Measurements from ENCODE around the gene EYA2.
"Not testable (repeated sequence)": the region's sequence is repeated elsewhere in the genome, so short reads cannot be mapped to it uniquely, and the experiment has no call there.

Gene EYA2

GRCh38 chr20:47152068-47152467, 257.4 kb downstream of the EYA2 start:
- DNase-seq: no peak

- DNase-seq: no peak
Observed at GRCh38 chr20:47154089-47154488, 259.4 kb downstream of the EYA2 start.

- DNase-seq: no peak
Observed at GRCh38 chr20:47156301-47157137, 261.9 kb downstream of the EYA2 start.

GRCh38 chr20:47159166-47159565, 264.5 kb downstream of the EYA2 start:
- DNase-seq: no peak

- no peak for DNase-seq
Observed at GRCh38 chr20:47160240-47160639, 265.6 kb downstream of the EYA2 start.

GRCh38 chr20:47160992-47161391, 266.3 kb downstream of the EYA2 start:
- DNase-seq: no peak

GRCh38 chr20:47161411-47161810, 266.8 kb downstream of the EYA2 start:
- no peak for DNase-seq

- no peak for DNase-seq
Observed at GRCh38 chr20:47164140-47164539, 269.5 kb downstream of the EYA2 start.

- DNase-seq: no peak
Observed at GRCh38 chr20:47165376-47165865, 270.8 kb downstream of the EYA2 start.

- no peak for DNase-seq
Observed at GRCh38 chr20:47167846-47168245, 273.2 kb downstream of the EYA2 start.

- DNase-seq: no peak
Observed at GRCh38 chr20:47172579-47172978, 277.9 kb downstream of the EYA2 start.

GRCh38 chr20:47173596-47174216, 279.1 kb downstream of the EYA2 start:
- DNase-seq: no peak

GRCh38 chr20:47174456-47175243, 280.0 kb downstream of the EYA2 start:
- no peak for DNase-seq

- DNase-seq: no peak
Observed at GRCh38 chr20:47175493-47175892, 280.9 kb downstream of the EYA2 start.

GRCh38 chr20:47176217-47176616, 281.6 kb downstream of the EYA2 start:
- DNase-seq: not testable (repeated sequence)

GRCh38 chr20:47178277-47178676, 283.6 kb downstream of the EYA2 start:
- no peak for DNase-seq

- no peak for DNase-seq
Observed at GRCh38 chr20:47178851-47179250, 284.2 kb downstream of the EYA2 start.

- no peak for DNase-seq
Observed at GRCh38 chr20:47179267-47179666, 284.6 kb downstream of the EYA2 start.

- DNase-seq: peak; percentile 9 to 44
Observed at GRCh38 chr20:47181056-47181862, 286.6 kb downstream of the EYA2 start.

- DNase-seq: no peak
Observed at GRCh38 chr20:47183367-47183766, 288.7 kb downstream of the EYA2 start.

GRCh38 chr20:47187450-47188195, 293.0 kb downstream of the EYA2 start:
- no peak for DNase-seq

- DNase-seq: no peak
Observed at GRCh38 chr20:47188540-47188939, 293.9 kb downstream of the EYA2 start.

Data from AML-193 (cell line).